ENCODE data around the gene ZDHHC14. TPM values are rescaled to one million over a fixed set of nuclear protein-coding genes. Genes with fewer than 3 reads are reported as not detected.

The ZDHHC14 gene
- total RNA-seq, 1 donor from 2014 or later = 15.2 TPM

DNA sequence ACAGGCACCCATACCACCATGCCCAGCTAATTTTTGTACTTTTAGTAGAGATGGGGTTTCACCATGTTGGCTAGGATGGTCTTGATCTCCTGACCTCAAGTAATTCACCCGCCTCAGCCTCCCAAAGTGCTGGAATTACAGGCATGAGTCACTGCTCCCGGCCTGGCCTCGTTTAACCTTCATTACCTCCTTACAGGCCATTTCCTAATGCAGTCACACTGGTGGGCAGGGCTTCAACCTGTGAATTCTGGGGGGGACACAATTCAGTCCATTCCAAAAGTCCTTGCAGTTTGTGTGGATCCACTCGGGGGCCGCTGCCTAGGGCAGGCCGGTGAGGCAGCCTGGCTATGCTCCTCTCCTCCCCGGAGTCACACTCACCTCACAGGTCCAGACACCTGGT is 329.6 kb downstream of the ZDHHC14 start:
- TF ChIP-seq, protein P1, sequence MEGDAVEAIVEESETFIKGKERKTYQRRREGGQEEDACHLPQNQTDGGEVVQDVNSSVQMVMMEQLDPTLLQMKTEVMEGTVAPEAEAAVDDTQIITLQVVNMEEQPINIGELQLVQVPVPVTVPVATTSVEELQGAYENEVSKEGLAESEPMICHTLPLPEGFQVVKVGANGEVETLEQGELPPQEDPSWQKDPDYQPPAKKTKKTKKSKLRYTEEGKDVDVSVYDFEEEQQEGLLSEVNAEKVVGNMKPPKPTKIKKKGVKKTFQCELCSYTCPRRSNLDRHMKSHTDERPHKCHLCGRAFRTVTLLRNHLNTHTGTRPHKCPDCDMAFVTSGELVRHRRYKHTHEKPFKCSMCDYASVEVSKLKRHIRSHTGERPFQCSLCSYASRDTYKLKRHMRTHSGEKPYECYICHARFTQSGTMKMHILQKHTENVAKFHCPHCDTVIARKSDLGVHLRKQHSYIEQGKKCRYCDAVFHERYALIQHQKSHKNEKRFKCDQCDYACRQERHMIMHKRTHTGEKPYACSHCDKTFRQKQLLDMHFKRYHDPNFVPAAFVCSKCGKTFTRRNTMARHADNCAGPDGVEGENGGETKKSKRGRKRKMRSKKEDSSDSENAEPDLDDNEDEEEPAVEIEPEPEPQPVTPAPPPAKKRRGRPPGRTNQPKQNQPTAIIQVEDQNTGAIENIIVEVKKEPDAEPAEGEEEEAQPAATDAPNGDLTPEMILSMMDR (IDR thresholded peaks at IDR 0.05) = no peak
- TF ChIP-seq POLR2AphosphoS5 (IDR thresholded peaks at IDR 0.05; ENCODE audit: insufficient read depth in 1 of 2, low read depth in 1 of 2) (no peak), POLR2A (IDR thresholded peaks at IDR 0.05) (no peak)
- Histone ChIP-seq H3K4me3 (no peak overlapping the region), H3K27me3 (no peaks in the 10 kb centered on the region), H3K9me3 (no peaks in the 10 kb centered on the region), H3K36me3 (no peaks in the 10 kb centered on the region), H3K27ac (no peak overlapping the region), H3K4me1 (peaks cover under 1% of the 10 kb centered on the region)
- intact Hi-C loops (cut with DNase I) = no loop called here
- no peak for DNase-seq (ENCODE audit: extremely low spot score in 2 of 2)

DNA sequence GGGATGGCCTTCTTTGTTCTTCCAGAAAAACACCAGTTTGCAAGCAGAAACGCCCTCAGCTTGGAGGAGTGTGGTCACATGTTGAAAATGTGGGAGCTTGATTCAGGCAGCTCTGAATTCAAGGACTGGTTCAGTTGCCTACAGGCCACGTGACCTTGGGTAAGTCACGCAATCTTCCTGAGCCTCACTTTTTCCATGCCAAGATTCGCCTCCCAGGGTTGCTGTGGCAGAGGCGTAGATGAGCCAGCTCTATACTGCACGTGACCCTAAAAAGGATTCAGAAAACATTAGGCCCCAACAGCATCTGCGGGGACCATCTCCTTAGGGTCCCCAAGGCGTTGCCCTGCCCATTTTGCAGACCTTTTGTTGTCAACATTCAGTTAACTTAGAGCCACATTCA is 330.1 kb downstream of the ZDHHC14 start:
- Histone ChIP-seq H3K4me1 (peaks cover 5% of the 10 kb centered on the region), H3K27me3 (no peaks in the 10 kb centered on the region), H3K27ac (no peak overlapping the region), H3K4me3 (no peak overlapping the region), H3K9me3 (no peaks in the 10 kb centered on the region), H3K36me3 (no peaks in the 10 kb centered on the region)
- intact Hi-C loops (cut with DNase I) = no loop called here
- no peak for DNase-seq (ENCODE audit: extremely low spot score in 2 of 2)
- TF ChIP-seq POLR2AphosphoS5 (IDR thresholded peaks at IDR 0.05; ENCODE audit: insufficient read depth in 1 of 2, low read depth in 1 of 2) (no peak), POLR2A (IDR thresholded peaks at IDR 0.05) (no peak)
- TF ChIP-seq, protein P1 (IDR thresholded peaks at IDR 0.05) = no peak

DNA sequence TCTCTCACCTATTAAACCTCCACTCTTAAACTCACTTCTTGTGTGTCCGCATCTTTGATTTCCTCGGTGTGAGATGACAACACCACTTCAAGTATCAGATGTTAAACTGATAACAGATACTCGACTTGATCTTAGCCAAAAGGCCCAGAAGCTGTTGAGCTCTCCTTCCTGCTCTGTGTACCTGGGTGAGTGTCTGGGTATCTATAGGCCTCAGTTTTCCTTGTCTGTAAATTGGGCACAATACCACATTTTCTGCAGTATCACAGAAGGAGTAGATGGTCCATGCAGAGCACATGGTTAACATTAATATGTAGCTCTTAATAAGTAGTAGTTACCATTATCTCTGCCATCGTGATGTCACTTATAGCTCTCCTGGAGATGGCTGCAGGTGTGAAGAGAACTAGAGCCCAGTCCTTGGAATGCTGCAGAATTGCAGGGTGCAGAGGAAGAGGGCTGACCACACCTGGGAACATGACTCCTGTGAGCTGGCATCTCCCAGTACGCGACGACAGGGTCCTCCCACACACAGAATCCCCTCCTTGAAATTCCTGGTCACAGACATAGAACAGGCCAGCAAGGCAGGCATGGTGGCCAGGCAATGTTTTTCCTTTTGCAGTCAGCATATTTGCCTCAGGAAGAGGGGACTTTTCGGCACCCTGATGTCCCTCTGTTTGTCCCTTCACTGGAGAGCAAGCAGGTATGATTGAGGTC is 331.8 kb downstream of the ZDHHC14 start:
- no peaks in the 10 kb centered on the region for H3K27me3 ChIP-seq
- H3K27ac ChIP-seq = no peak overlapping the region
- no peak overlapping the region for H3K4me3 ChIP-seq
- no peak for DNase-seq (ENCODE audit: extremely low spot score in 2 of 2)
- H3K36me3 ChIP-seq = no peaks in the 10 kb centered on the region
- peaks cover 22% of the 10 kb centered on the region for H3K4me1 ChIP-seq
- H3K9me3 ChIP-seq = no peaks in the 10 kb centered on the region
- TF ChIP-seq POLR2A (IDR thresholded peaks at IDR 0.05) (no peak), POLR2AphosphoS5 (IDR thresholded peaks at IDR 0.05; ENCODE audit: insufficient read depth in 1 of 2, low read depth in 1 of 2) (no peak)
- intact Hi-C loops (cut with DNase I) = no loop called here

DNA sequence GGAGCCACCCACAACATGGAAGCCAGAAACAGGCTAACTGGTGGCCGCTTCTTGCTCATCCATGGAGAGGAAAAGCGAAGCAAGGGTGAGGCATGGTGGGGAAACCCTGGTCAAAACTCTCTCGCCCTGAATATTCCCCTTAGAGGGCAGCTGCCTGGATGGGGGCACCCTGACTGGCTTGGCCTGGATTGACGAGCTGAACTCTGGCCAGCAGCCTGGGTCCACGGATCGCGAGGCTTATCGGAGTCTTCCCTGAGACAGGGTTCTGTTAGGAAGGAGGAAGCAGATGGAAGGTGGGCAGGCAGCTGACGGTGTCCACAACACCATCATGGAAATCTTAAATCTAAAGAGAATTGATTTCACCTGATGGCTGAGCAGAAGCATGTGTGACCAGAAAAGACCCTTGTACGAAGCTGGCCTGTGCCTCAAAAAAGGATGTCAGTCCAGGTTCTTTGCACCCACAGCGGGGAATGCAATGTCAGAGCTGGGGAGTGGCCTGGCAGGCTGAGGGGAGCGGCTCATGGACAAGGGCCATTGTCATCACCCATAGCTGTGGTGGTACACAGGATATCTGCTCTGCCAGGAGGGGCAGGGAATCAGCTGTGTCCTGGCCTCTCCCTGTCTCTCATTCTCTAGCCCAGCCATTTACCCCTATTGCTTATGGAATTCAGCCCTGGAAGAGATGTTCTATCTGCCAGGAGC is 332.6 kb downstream of the ZDHHC14 start:
- Histone ChIP-seq H3K9me3 (no peaks in the 10 kb centered on the region), H3K4me1 (peaks cover 30% of the 10 kb centered on the region), H3K27me3 (no peaks in the 10 kb centered on the region), H3K27ac (peak overlapping the region; percentile 73), H3K36me3 (no peaks in the 10 kb centered on the region), H3K4me3 (no peak overlapping the region)
- TF ChIP-seq POLR2A (IDR thresholded peaks at IDR 0.05) = no peak
- TF ChIP-seq POLR2AphosphoS5 (IDR thresholded peaks at IDR 0.05; ENCODE audit: insufficient read depth in 1 of 2, low read depth in 1 of 2) = no peak
- TF ChIP-seq, protein P1 (IDR thresholded peaks at IDR 0.05) = no peak
- intact Hi-C loops (cut with DNase I) = no loop called here
- no peak for DNase-seq (ENCODE audit: extremely low spot score in 2 of 2)

DNA sequence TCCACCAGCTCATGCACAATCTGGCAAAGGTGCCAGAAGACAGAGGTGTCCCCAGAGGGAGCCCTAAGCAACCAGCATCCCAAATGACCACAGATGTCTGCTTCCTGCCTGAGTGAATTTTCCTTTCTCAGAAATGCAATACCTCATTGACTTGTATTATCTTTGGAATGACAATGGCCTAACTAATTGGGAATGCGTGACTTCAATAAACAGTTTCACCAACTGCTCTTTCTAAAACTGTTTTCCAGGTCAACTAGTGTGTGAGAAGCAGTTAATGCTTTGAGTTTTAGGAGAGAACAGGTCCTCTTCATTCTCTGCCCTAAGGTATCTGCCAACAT is 333.1 kb downstream of the ZDHHC14 start:
- TF ChIP-seq POLR2AphosphoS5 (IDR thresholded peaks at IDR 0.05; ENCODE audit: insufficient read depth in 1 of 2, low read depth in 1 of 2) (no peak), POLR2A (IDR thresholded peaks at IDR 0.05) (no peak)
- TF ChIP-seq, protein P1 (IDR thresholded peaks at IDR 0.05) = no peak
- intact Hi-C loops (cut with DNase I) = no loop called here
- Histone ChIP-seq H3K27ac (peak overlapping the region; percentile 73), H3K36me3 (no peaks in the 10 kb centered on the region), H3K9me3 (no peaks in the 10 kb centered on the region), H3K4me3 (no peak overlapping the region), H3K4me1 (peaks cover 36% of the 10 kb centered on the region), H3K27me3 (no peaks in the 10 kb centered on the region)
- DNase-seq (ENCODE audit: extremely low spot score in 2 of 2) = no peak

Data from vagina (tissue), 2 donors.